Measurements from ENCODE around the gene ARHGEF40. TPM values are rescaled to one million over a fixed set of nuclear protein-coding genes. Genes with fewer than 3 reads are reported as not detected.

Gene ARHGEF40
- total RNA-seq, 1 experiment from 2014 or later, result 74.2 TPM

- TF ChIP-seq USF2 (CRISPR knock-in tag; IDR thresholded peaks at IDR 0.05), result no peak
- no peak for TF ChIP-seq MAX (CRISPR knock-in tag; IDR thresholded peaks at IDR 0.05)
These were observed 51.0 kb downstream of the ARHGEF40 start (continued) for GRCh38 chr14:21121122-21121521.

- ChIA-PET POLR2A (no interaction called here), CTCF (interaction anchor here (1.0 to 1.8 kb wide), 3 partner anchors 13 to 55 kb away, joined by 3 to 5 read pairs (median 5); no protein-coding TSS in a partner anchor)
- no peak for ATAC-seq
- H3K36me3 Mint-ChIP-seq, result no peaks in the 10 kb centered on the region
- H3K4me3 Mint-ChIP-seq, result no peak overlapping the region
- no peak for DNase-seq (ENCODE audit: low spot score)
- peaks cover 13% of the 10 kb centered on the region for H3K9me3 Mint-ChIP-seq
- no peaks in the 10 kb centered on the region for H3K4me1 Mint-ChIP-seq
- TF ChIP-seq NR1H2 (CRISPR knock-in tag; IDR thresholded peaks at IDR 0.05) (no peak), TEAD4 (CRISPR knock-in tag; IDR thresholded peaks at IDR 0.05) (no peak), USF2 (CRISPR knock-in tag; IDR thresholded peaks at IDR 0.05) (no peak), ZMAT4 (CRISPR knock-in tag; IDR thresholded peaks at IDR 0.05) (no peak), E2F4 (CRISPR knock-in tag; IDR thresholded peaks at IDR 0.05; ENCODE audit: borderline replicate concordance, low read depth) (no peak), JUN (CRISPR knock-in tag; IDR thresholded peaks at IDR 0.05) (no peak), ZNF138 (CRISPR knock-in tag; conservative IDR thresholded peaks at IDR 0.05) (no peak), GABPB1 (CRISPR knock-in tag; IDR thresholded peaks at IDR 0.05) (no peak), SMAD3 (CRISPR knock-in tag; IDR thresholded peaks at IDR 0.05; ENCODE audit: borderline replicate concordance) (no peak)
- peaks cover 5% of the 10 kb centered on the region; the same call in 1 of the 2 replicates for H3K27me3 Mint-ChIP-seq (ENCODE audit: low read depth)
- H3K27ac Mint-ChIP-seq, result no peak overlapping the region
These were observed 53.3 kb downstream of the ARHGEF40 start for GRCh38 chr14:21123429-21123828.

GRCh38 chr14:21133901-21134300 lies 63.8 kb downstream of the ARHGEF40 start:
- Mint-ChIP-seq H3K27me3 (ENCODE audit: low read depth) (no peaks in the 10 kb centered on the region), H3K36me3 (no peaks in the 10 kb centered on the region), H3K27ac (peak overlapping the region; percentile 10; the same call in 1 of the 2 replicates), H3K4me1 (peaks cover 24% of the 10 kb centered on the region), H3K4me3 (no peak overlapping the region), H3K9me3 (peaks cover 19% of the 10 kb centered on the region)
- CTCF ChIA-PET, result no interaction called here
- ATAC-seq (peak; percentile 62), DNase-seq (ENCODE audit: low spot score) (no peak)
- POLR2A ChIA-PET, result no interaction called here
- TF ChIP-seq ZBTB43 (CRISPR knock-in tag; IDR thresholded peaks at IDR 0.05), result no peak

- Mint-ChIP-seq H3K4me3 (no peak overlapping the region), H3K9me3 (peaks cover 15% of the 10 kb centered on the region), H3K27me3 (ENCODE audit: low read depth) (no peaks in the 10 kb centered on the region), H3K36me3 (no peaks in the 10 kb centered on the region), H3K4me1 (peaks cover 24% of the 10 kb centered on the region), H3K27ac (no peak overlapping the region)
- DNase-seq (ENCODE audit: low spot score), result no peak
- no peak for ATAC-seq
- TF ChIP-seq ZNF281 (CRISPR knock-in tag; IDR thresholded peaks at IDR 0.05), result no peak
- peak; percentile 41 for TF ChIP-seq CTCF (IDR thresholded peaks at IDR 0.05)
- ChIA-PET POLR2A (no interaction called here), CTCF (interaction anchor here (0.8 to 2.1 kb wide), 16 partner anchors 9 to 121 kb away, joined by 3 to 13 read pairs (median 5); partner anchors contain the start of genes ARHGEF40 and OR5AU1)
These were observed 65.9 kb downstream of the ARHGEF40 start for GRCh38 chr14:21136024-21136423.

All from WTC11 (cell line).